Activated CD4-positive, alpha-beta T cell treated with anti-CD3 and anti-CD28 coated beads, Interleukin-2, amount 10 ng/mL, durations not matched to agents 7 days and 5 days (primary cell): ENCODE results near the gene C1QTNF2. TPM values are rescaled to one million over a fixed set of nuclear protein-coding genes. Genes with fewer than 3 reads are reported as not detected.

ENCODE experiments used
- CTCF ChIA-PET: fragments of 350-600 bp; sonication (Branson Sonifier 250); formaldehyde crosslinking; loops from one replicate; lab custom pipeline; 2021; ENCODE audit warnings: antibody characterized with exemption; lab: Charles Lee
- POLR2A ChIA-PET: fragments of 350-600 bp; sonication (Branson Sonifier 250); formaldehyde crosslinking; loops from one replicate; lab custom pipeline; 2021; ENCODE audit warnings: antibody characterized with exemption; lab: Charles Lee
- DNase-seq: peaks from one replicate; pipeline ENCODE4 v3.0.0-alpha.2; 2020
- H3K27ac Mint-ChIP-seq: one replicate; pipeline ENCODE4 v1.8.0; 2021; ENCODE audit warnings: mild to moderate bottlenecking, moderate library complexity, mixed read lengths
- H3K27me3 Mint-ChIP-seq: one replicate; pipeline ENCODE4 v1.8.0; 2021; ENCODE audit warnings: mixed read lengths
- H3K36me3 Mint-ChIP-seq: one replicate; pipeline ENCODE4 v1.8.0; 2021; ENCODE audit warnings: low read depth, mixed read lengths
- H3K4me1 Mint-ChIP-seq: one replicate; pipeline ENCODE4 v1.8.0; 2021; ENCODE audit warnings: mixed read lengths
- H3K4me3 Mint-ChIP-seq: one replicate; pipeline ENCODE4 v1.8.0; 2021; ENCODE audit warnings: mild to moderate bottlenecking, moderate library complexity, mixed read lengths
- H3K9me3 Mint-ChIP-seq: one replicate; pipeline ENCODE4 v1.8.0; 2021; ENCODE audit warnings: mixed read lengths
- total RNA-seq, 2 experiments: library from RNA; stranded (reverse); gene quantifications; one replicate each; pipeline ENCODE4 v1.2.3, GENCODE V29; 2021

The C1QTNF2 gene
- not detected for total RNA-seq

DNA sequence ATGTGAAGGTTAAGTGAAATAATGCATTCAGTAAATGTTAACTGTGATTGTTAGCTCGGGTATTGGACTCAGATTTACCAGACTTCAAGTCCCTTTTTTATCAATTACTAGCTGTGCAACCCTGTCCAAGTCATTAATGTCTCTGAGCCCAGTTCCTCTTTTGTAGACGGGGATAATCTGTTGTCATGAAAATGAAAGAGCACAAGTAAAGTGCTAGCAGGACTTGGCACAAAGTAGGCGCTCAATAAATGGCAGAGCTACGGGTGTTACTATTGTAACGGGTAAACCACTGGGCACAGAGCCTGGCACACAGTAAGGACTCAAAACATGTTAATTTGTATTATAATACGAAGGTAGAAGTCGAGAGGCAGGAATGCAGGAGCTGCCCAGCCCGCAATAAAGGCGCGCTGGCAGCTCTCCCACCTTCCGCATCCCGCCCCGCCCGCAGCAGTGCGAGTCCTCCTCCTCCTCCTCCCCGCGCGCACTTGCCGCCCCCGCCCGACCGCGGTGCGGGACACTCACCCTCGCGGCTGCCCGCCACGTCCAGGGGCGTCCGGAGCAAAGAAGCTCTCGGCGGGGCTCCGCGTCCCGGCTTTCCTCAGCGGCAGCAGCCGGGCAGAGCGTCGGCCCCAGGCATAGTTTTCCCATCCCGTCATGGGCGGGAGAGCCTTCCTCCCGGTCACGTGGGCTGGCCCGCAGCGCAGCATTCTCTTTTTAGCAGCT lies at the start of gene C1QTNF2:
Gene C1QTNF2, minus strand, starts transcription at position 637 of the 723 bp plus-strand sequence. CDS start 15,615 bp downstream, outside the sequence.
- no peaks in the 10 kb centered on the region for H3K9me3 Mint-ChIP-seq

DNA sequence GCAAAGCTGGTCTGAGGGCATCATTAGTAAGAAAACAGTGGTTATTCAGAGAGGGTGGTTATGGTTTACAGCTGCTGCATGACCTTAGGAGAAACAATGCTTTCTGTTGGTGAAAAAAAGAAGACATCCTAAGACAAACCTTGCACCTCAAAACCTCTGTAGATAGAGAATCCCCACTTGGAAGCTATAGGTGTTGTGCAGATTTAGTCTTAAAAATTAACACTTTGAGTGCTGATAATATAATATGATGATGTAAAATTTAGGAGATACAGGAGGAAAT lies 49.8 kb upstream of the C1QTNF2 start:
- Mint-ChIP-seq H3K27ac (peak overlapping the region; percentile 97), H3K4me3 (peak overlapping the region; percentile 96), H3K9me3 (no peaks in the 10 kb centered on the region), H3K27me3 (no peaks in the 10 kb centered on the region), H3K36me3 (peaks cover 29% of the 10 kb centered on the region), H3K4me1 (peaks cover 79% of the 10 kb centered on the region)
- ChIA-PET POLR2A (no interaction called here), CTCF (interaction anchor here (0.8 to 5.4 kb wide), 2 partner anchors 10 to 19 kb away, joined by 3 to 52 read pairs; no protein-coding TSS in a partner anchor)
- no peak for DNase-seq

More for the DNA sequence above, at the start of gene C1QTNF2:
- CTCF ChIA-PET, result interaction anchor here (1.4 kb wide), 1 partner anchor 9 kb away, joined by 4 read pairs; no protein-coding TSS in a partner anchor
- POLR2A ChIA-PET, result interaction anchor here (0.6 kb wide), 1 partner anchor 20 kb away, joined by 3 read pairs; no protein-coding TSS in a partner anchor
- Mint-ChIP-seq H3K4me3 (peak within 1 kb of the TSS; percentile 53), H3K27me3 (peaks cover 64% of the 10 kb centered on the region), H3K36me3 (no peaks in the 10 kb centered on the region), H3K27ac (no peak within 1 kb of the TSS), H3K4me1 (peaks cover 6% of the 10 kb centered on the region)
- peak; percentile 7 for DNase-seq

DNA sequence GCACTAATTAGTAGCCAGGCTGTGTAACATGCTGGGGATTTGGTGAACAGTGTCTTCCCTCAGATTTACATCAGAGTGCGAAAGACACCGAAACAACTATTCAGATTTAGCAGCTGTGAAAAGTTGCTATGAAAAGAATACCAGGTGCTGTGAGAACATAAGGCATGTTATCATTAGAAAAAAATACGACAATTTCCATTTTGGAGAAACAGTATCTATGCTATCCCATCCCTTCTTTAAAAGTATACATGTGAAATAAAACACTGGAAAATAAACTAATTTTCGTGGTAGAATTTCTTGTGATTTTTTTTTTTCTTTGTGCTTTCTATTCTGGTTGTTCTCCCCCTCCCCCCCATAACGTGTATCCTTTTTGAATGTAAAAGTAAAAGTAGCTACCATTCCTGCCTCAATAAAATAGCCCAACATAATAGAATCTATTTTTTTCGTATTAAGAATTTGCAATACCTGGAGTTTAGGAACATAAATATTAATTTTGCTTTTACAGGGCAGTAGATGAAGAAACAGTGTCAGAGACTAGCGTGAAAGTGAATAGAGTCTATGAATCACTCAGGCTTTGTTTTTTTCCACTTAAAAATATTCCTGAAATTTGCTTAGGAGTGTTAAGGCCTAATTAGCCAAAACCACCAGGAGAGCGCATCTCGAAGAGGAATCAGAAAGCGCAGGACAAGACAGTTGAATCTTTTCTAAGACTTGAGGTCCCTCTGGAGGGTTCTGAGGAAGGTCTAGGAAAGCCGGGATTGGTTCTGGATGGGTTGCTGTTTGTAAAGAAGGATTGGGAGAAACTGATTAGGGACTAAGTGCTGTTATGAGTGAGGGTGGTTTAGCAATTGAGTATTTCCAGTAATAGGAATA lies 49.3 kb upstream of the C1QTNF2 start:
- Mint-ChIP-seq H3K27me3 (no peaks in the 10 kb centered on the region), H3K4me3 (peak overlapping the region; percentile 96), H3K36me3 (peaks cover 25% of the 10 kb centered on the region), H3K9me3 (no peaks in the 10 kb centered on the region), H3K27ac (peak overlapping the region; percentile 97), H3K4me1 (peaks cover 73% of the 10 kb centered on the region)
- ChIA-PET POLR2A (interaction anchor here (0.7 to 1.1 kb wide), 3 partner anchors 49 to 1247 kb away, joined by 3 to 6 read pairs (median 3); no protein-coding TSS in a partner anchor), CTCF (interaction anchor here (0.6 to 2.0 kb wide), 7 partner anchors 9 to 50 kb away, joined by 3 to 4 read pairs (median 4); no protein-coding TSS in a partner anchor)
- no peak for DNase-seq

DNA sequence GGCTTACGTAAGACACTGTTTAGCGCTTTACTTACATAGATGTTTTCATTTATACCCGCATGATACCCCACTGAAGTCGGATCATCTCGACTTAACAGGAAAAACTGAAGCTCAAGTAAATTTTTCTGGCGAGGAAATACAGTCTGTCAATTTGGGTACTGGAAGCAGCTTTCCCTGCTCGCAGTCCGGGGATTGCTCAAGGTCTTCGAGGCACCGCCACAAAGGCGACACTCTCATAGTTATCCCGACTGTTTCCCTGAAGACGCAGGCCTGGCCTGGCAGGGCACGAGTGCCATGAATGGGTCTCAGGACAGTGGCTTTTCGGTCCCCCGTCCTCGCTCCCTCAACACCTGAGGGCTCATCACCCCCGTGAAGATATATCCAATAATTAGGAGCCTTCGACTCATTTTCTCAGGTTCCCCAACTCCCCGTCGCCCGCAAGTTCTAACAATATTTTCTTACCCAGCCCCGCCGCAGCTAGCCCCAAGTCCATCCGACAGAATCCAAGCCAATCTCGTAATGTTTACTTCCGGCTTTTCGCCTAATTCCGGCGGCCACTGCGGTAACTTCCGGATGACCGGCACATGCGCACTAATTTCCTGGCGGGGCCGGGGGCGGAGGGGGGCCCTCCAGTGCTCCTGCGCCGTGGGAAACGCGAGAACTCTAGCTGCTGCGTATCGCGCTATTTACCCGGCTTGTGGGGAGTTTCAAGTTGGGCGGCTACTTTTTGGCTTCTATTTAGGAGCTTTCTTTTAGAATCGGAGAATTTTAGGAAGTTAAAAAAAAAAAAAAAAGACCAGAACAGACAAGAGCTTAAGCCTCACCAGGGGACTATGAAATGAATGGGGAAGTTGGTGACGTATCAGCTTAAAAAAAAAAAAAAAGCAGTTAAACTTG lies 48.4 kb upstream of the C1QTNF2 start, which contains the start of gene SLU7:
Gene SLU7, minus strand, starts transcription at position 521 of the 897 bp plus-strand sequence. CDS start 3,787 bp downstream, outside the sequence.
- peak within 1 kb of the TSS; percentile 96 for H3K4me3 Mint-ChIP-seq
- ChIA-PET POLR2A (interaction anchor here (0.6 to 1.1 kb wide), 4 partner anchors 25 to 1246 kb away, joined by 3 to 6 read pairs (median 4); no protein-coding TSS in a partner anchor), CTCF (interaction anchor here (0.6 to 2.0 kb wide), 9 partner anchors 10 to 275 kb away, joined by 3 to 4 read pairs (median 4); no protein-coding TSS in a partner anchor)
- H3K27ac Mint-ChIP-seq, result peak within 1 kb of the TSS; percentile 97
- peaks cover 19% of the 10 kb centered on the region for H3K36me3 Mint-ChIP-seq
- H3K27me3 Mint-ChIP-seq, result no peaks in the 10 kb centered on the region
- peaks cover 64% of the 10 kb centered on the region for H3K4me1 Mint-ChIP-seq
- no peaks in the 10 kb centered on the region for H3K9me3 Mint-ChIP-seq
- DNase-seq, result peak; percentile 93

GRCh38 chr5:160399402-160400353 lies 29.3 kb upstream of the C1QTNF2 start, which contains the start of gene FAM200C:
Gene FAM200C, minus strand, starts transcription at chr5:160400054. Its CDS starts 4,564 bp downstream, at chr5:160395490.
- peak within 1 kb of the TSS; percentile 79 for H3K4me3 Mint-ChIP-seq
- H3K27me3 Mint-ChIP-seq, result no peaks in the 10 kb centered on the region
- CTCF ChIA-PET, result interaction anchor here (0.6 to 1.1 kb wide), 3 partner anchors 10 to 378 kb away, joined by 3 to 4 read pairs (median 3); no protein-coding TSS in a partner anchor
- H3K36me3 Mint-ChIP-seq, result peaks cover 17% of the 10 kb centered on the region
- POLR2A ChIA-PET, result no interaction called here
- peak; percentile 74 for DNase-seq
- no peaks in the 10 kb centered on the region for H3K9me3 Mint-ChIP-seq
- peak within 1 kb of the TSS; percentile 76 for H3K27ac Mint-ChIP-seq
- H3K4me1 Mint-ChIP-seq, result peaks cover 20% of the 10 kb centered on the region

DNA sequence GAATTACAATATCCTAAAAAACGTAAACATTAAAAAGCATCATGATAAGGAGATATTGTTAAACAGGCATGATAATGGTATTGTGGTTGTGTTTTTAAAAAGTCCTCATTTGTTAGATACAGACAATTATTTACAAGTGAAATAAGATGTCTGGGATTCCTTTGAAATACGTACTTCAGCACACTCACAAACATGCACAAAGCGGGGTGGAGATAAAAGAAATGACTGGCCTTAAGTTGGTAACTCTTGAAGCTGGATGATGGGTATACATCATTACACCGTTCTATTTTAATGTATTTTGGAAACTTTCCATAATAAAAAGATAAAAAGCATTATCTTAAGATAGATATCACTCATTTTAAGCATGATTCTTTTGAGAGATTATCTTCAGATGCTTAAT lies 28.4 kb upstream of the C1QTNF2 start:
- H3K27ac Mint-ChIP-seq, result no peak overlapping the region
- CTCF ChIA-PET, result interaction anchor here (1.1 kb wide), 1 partner anchor 377 kb away, joined by 4 read pairs; no protein-coding TSS in a partner anchor

GRCh38 chr5:160397492-160397891 lies 27.1 kb upstream of the C1QTNF2 start:
- ChIA-PET POLR2A (interaction anchor here (0.7 kb wide), 1 partner anchor 129 kb away, joined by 3 read pairs; no protein-coding TSS in a partner anchor), CTCF (interaction anchor here (0.5 to 0.6 kb wide), 2 partner anchors 15 to 22 kb away, joined by 3 to 4 read pairs; no protein-coding TSS in a partner anchor)
- peaks cover 20% of the 10 kb centered on the region for H3K4me1 Mint-ChIP-seq
- no peak for DNase-seq
- H3K36me3 Mint-ChIP-seq, result peaks cover 2% of the 10 kb centered on the region
- no peaks in the 10 kb centered on the region for H3K27me3 Mint-ChIP-seq
- no peaks in the 10 kb centered on the region for H3K9me3 Mint-ChIP-seq
- no peak overlapping the region for H3K27ac Mint-ChIP-seq
- no peak overlapping the region for H3K4me3 Mint-ChIP-seq

More for the DNA sequence above, 28.4 kb upstream of the C1QTNF2 start:
- no peaks in the 10 kb centered on the region for H3K9me3 Mint-ChIP-seq
- H3K27me3 Mint-ChIP-seq, result no peaks in the 10 kb centered on the region
- peaks cover 20% of the 10 kb centered on the region for H3K4me1 Mint-ChIP-seq
- POLR2A ChIA-PET, result no interaction called here
- no peak for DNase-seq
- H3K36me3 Mint-ChIP-seq, result peaks cover 10% of the 10 kb centered on the region
- peak overlapping the region; percentile 79 for H3K4me3 Mint-ChIP-seq

- no peaks in the 10 kb centered on the region for H3K36me3 Mint-ChIP-seq
- no peak overlapping the region for H3K27ac Mint-ChIP-seq
- H3K27me3 Mint-ChIP-seq, result no peaks in the 10 kb centered on the region
- no peak overlapping the region for H3K4me3 Mint-ChIP-seq
- no peaks in the 10 kb centered on the region for H3K9me3 Mint-ChIP-seq
- ChIA-PET POLR2A (no interaction called here), CTCF (no interaction called here)
- H3K4me1 Mint-ChIP-seq, result peaks cover 14% of the 10 kb centered on the region
- no peak for DNase-seq
These were observed 24.7 kb upstream of the C1QTNF2 start for GRCh38 chr5:160395111-160395510.

GRCh38 chr5:160390787-160391696 lies 20.6 kb upstream of the C1QTNF2 start:
- H3K9me3 Mint-ChIP-seq, result peaks cover 11% of the 10 kb centered on the region
- CTCF ChIA-PET, result interaction anchor here (0.6 to 2.1 kb wide), 6 partner anchors 11 to 369 kb away, joined by 3 to 7 read pairs (median 3); no protein-coding TSS in a partner anchor
- no peaks in the 10 kb centered on the region for H3K4me1 Mint-ChIP-seq
- no peak overlapping the region for H3K4me3 Mint-ChIP-seq
- DNase-seq, result no peak
- no peaks in the 10 kb centered on the region for H3K36me3 Mint-ChIP-seq
- no peak overlapping the region for H3K27ac Mint-ChIP-seq
- peaks cover 6% of the 10 kb centered on the region for H3K27me3 Mint-ChIP-seq
- POLR2A ChIA-PET, result no interaction called here

DNA sequence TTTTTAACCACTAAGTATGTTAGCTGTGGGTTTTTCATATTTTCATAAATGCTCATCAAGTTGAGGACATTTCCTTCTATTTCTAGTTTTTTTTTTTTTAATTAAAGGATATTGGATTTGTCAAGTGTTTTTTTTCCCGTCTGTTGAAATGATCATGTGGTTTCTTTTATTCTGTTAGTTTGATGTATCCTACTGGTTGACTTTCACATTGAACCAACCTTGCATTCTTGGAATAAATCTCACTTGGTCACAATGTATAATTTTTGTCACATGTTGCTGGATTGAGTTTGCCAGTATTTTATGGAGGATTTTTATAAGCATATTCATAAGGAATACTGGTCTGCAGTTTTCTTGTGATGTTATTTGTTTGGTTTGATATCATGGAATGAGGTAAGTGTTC lies 17.0 kb upstream of the C1QTNF2 start:
- Mint-ChIP-seq H3K27ac (no peak overlapping the region), H3K27me3 (peaks cover 7% of the 10 kb centered on the region), H3K36me3 (no peaks in the 10 kb centered on the region), H3K4me3 (no peak overlapping the region), H3K9me3 (peaks cover 11% of the 10 kb centered on the region), H3K4me1 (no peaks in the 10 kb centered on the region)
- no peak for DNase-seq
- ChIA-PET CTCF (no interaction called here), POLR2A (no interaction called here)
